Adrenal gland (tissue), 5 donors: ENCODE measurements around the gene PPP4R3B.

Source experiments
- POLR2A ChIP-seq, 2 donors: fragments of 450-650 bp; IDR thresholded peaks; one replicate each; pipeline ENCODE4 v1.6.1; 2017; ENCODE audit warnings: antibody characterized with exemption in 2 of 2, mild to moderate bottlenecking in 2 of 2, moderate library complexity in 1 of 2
- TF ChIP-seq, protein P1 (sequence below), 6 experiments: fragments of 450-650 bp in 4 of 6; fragments of 200-600 bp in 2 of 6; sonication (generic) in 1 of 6; IDR thresholded peaks; 1 replicate in 5 of 6; 2 replicates in 1 of 6; pipeline versions ENCODE4 v1.5.1 to v1.8.0; 2016 to 2021; ENCODE audit warnings: antibody characterized with exemption in 6 of 6, mild to moderate bottlenecking in 2 of 6, moderate library complexity in 1 of 6
- donor health status: DM: no; HTN: no; CAD: no.

DNA sequence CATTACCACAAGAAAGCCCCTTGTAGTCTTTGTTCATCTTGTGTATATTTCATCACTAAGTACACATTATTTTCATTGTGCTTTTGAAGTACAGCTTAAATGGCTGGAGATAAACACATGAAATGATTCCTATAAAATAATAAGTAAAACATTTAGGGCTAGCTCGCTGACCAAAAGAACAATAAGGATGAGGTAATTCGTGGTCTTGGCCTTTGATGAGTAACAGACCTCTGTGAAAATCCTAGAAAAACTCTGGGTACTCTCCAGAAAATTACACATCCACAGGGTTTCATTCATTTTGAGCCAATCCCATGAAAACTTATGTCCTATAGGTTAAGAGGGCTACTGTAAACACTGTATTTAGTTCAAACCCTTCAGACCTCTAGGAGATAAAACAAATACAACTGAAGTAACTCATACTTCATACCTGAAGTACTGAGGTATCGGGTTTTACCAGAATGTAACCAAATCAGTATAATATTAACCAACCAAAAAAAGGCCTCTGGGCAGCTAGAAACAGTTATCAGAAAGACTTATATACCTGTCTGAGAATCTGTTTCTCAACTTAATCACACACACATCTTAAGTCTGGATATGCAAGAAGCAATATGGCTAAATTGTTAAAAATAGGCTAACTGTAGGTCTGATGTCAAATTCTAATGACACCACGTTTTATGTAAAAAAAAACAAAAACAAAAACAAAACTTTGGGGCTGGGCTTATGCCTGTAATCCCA is 66.9 kb downstream of the PPP4R3B start:
- TF ChIP-seq, protein P1, sequence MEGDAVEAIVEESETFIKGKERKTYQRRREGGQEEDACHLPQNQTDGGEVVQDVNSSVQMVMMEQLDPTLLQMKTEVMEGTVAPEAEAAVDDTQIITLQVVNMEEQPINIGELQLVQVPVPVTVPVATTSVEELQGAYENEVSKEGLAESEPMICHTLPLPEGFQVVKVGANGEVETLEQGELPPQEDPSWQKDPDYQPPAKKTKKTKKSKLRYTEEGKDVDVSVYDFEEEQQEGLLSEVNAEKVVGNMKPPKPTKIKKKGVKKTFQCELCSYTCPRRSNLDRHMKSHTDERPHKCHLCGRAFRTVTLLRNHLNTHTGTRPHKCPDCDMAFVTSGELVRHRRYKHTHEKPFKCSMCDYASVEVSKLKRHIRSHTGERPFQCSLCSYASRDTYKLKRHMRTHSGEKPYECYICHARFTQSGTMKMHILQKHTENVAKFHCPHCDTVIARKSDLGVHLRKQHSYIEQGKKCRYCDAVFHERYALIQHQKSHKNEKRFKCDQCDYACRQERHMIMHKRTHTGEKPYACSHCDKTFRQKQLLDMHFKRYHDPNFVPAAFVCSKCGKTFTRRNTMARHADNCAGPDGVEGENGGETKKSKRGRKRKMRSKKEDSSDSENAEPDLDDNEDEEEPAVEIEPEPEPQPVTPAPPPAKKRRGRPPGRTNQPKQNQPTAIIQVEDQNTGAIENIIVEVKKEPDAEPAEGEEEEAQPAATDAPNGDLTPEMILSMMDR (IDR thresholded peaks at IDR 0.05): no peak
- no peak for TF ChIP-seq POLR2A (IDR thresholded peaks at IDR 0.05)
